ENCODE data around the gene TNP1.

TNP1 gene

DNA sequence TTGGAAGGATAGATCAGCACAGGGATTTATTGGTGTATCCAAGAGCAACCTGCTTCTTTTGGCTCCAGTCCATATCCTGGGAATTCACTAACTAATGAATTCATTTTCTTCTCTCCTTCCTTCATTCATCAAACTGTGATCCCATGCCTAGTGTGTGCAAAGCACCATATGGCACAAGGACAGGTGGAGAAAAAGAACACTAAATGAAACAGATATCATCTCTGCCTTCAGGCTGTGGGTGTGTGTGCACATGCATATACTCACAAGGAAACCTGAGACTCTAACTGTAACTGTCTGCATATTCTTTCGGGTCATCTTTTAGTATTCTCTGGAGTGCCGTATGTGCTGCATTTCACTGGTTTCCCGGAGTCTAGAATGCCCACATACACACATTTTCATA is 20.2 kb downstream of the TNP1 start:
- no peak for DNase-seq (ENCODE audit: low read depth)

DNA sequence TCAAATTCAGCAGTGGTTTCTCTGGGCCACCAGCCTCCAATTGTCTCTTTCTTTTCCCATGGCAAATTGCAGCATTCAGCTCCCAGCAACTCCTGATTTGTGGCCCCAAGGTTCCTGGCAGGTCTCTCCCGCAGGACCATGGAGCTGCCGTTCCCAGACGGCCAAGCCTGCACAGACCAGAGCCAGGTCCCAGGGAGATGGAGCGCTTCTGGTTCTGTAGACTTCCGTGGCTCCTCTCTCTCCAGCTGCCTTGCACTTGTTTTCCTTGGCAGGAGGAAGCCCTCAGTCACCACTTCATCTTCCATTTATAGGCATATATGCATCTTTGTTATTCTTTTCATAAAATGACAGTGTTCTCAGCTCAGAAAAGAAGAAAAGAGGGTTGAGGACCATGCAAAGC is 21.7 kb downstream of the TNP1 start:
- peak; percentile 76 for DNase-seq (ENCODE audit: low read depth)

DNA sequence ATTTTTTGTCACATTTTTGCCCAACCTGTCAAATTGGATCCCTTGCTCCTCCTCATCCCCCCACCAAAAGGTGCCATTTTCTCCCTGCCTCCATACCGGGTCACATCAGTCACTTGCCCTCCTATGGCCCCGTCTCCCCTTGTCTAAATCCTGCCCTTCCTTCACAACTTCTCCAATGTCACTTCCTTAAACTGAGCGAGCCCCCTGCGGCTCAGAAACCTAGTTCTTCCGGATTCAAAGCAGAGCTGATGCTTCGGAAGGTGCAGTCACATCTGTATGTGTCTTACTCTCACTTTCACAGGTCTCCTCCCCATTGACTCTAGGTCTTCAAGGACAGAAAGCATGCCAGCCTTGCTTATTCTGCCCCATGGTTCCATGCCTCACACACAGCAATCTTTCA is 22.1 kb downstream of the TNP1 start:
- no peak for DNase-seq (ENCODE audit: low read depth)

DNA sequence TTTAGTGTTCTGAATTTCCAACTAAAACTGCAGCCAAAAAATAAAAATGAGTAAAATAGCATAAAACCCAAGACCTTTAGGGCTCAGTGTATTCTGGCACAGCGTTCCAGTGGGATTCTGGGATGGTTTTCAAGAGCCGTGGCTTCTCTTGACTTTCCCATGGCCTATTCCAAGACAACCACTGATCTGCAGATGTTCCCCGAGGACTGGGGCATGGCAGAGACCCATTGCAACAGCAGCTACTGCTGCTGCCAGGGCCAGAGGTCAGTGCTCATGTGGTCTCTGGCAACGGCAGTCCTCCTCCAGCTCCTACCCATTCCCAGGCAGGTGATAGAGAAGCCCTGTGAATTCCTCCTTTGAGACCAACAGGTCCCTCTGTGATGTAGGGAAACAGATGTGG is 26.8 kb downstream of the TNP1 start:
- no peak for DNase-seq (ENCODE audit: low read depth)

DNA sequence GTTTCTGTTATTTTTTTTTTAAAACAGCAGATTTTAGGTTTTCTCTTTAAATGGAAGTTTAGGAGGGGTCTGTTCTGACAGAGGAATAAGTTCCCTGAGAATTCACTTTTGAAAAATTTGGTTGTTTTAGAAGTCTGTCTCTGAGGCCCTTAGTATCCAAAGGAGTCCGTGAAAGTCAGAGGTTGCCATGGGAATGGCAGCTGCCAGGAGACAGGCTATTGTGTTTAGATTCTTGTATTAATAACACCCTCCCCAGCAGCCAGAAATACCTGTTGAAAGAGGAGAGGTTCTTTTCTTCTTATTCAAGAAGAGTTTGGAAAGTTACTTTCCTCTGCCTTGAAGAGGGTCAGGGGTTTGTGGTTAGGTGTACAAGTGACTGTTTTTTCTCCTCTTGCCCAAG is 29.5 kb downstream of the TNP1 start:
- DNase-seq (ENCODE audit: low read depth), result no peak

DNA sequence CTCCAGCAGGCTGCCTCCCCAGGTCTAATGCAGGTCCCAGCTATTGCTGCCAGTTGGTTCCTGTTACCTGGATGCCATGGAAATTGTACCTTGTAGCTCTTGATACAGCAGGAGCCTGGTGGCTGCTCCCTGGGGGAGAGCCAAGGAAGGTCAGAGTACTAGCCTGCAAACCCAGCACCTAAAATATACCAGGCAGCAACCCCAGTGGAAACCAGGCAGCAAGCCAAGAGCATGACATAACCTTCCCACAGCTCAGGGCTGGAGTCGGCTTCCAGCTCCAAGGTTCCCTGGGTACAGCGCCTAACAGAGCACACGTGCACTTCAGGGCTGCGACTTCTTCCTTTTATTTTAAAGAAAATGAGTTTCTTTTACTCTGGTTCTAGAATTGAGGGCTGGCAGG is 30.3 kb downstream of the TNP1 start:
- DNase-seq (ENCODE audit: low read depth), result peak; percentile 63

DNA sequence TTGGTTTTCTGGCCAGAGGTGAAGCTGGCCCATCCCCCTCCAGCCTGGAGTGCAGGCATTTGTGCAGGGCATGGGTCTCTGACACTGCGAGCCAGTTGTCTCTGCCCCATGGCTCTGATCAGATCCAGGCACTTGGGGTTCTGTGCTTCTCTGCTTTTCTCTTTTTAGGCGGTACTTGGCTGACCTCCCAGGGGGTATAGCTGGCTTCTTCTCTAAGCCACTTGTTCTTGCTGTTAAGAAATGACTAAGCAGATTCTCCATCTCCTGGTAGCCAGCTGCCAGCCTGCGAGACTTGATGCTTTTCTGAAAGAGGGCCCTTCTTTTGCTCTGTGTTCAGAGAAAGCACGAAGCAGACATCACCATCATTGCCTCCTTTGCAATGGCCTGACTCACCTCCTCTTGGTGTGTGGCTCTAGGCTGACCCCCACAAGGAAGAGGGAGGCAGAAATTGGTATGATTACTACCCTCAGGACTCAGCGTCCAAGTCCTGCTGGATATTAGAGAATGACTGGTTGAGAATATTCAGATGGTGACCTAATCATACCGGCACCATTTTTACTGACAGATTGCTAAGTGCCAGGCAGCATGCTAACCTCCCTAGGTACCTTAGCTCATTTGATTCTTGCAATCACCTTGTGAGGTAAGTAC is 32.7 kb downstream of the TNP1 start:
- peak; percentile 13 for DNase-seq (ENCODE audit: low read depth)

DNA sequence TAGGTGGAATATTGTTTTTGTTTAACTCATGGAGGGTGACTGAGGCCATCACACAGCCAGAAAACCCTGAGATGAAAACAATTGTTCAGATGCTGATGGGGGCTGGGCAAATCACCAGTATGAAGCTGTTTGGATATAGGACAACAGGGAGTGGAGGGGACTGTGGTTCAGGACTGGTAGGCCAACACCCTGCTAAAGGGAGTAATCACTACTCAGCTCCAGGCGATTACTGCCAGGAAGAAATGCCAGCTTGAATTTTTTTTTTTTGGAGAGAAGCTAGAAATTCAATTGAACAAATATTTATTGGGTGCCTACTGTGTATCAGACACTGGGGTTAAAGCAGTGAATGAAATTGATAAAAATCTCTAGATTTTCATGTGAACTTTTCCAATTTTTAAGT is 37.4 kb downstream of the TNP1 start:
- no peak for DNase-seq (ENCODE audit: low read depth)

DNA sequence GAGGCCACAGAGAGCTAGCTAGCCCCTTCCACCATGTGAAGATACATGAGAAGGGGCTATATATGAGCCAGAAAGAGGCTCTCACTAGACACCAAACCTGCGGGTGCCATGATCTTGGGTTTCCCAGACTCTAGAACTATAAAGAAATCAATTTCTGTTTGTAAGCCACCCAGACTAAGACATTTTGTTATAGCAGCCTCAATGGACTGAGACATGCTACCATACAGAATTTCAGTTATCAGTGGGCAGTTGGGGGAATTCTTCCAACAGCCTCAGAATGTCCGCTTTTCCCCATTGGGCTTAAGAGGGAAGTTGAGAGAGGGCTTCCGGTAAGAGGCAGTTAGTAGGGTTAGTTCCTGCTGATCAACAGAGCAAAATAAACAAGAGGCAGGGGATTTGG is 39.2 kb downstream of the TNP1 start:
- DNase-seq (ENCODE audit: low read depth), result no peak

DNA sequence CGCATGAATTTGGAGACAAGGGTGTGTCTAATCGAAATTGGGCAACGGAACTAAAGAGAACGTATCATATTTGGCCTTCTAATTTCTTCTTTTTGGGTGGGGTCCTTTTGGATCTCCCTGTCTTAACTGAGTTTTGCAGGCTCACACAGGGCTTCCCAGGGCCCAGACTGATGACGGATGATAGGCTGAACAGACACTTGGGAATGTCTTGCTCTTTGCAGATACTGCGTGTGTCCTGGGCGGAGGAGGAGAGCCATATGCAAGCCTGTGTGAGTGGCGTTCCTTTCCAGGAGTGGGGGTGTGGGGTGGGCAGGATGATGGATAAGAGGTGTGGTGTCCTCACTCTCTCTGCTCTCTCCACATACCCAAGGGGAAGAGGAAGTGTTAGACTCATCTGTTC is 40.1 kb downstream of the TNP1 start:
- DNase-seq (ENCODE audit: low read depth), result no peak

DNA sequence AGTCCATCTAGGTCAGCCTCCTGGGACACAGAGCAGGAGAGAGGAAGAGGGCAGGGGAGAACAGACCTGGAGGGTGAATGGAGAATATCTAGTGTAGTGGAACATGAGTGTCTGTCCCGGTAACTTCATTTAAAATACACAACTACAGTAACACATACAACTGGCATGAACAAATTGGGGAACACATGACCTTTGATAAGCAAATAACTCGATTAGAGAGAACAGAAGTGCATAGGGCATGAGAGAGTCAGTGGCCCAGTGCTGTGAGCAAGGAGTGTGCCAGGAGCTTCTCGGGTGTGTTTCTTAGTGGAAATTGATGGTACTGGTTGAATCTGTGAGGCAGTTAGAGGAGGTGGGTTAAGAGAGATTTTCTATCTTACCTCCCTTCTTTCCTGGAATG is 40.8 kb downstream of the TNP1 start:
- no peak for DNase-seq (ENCODE audit: low read depth)

DNA sequence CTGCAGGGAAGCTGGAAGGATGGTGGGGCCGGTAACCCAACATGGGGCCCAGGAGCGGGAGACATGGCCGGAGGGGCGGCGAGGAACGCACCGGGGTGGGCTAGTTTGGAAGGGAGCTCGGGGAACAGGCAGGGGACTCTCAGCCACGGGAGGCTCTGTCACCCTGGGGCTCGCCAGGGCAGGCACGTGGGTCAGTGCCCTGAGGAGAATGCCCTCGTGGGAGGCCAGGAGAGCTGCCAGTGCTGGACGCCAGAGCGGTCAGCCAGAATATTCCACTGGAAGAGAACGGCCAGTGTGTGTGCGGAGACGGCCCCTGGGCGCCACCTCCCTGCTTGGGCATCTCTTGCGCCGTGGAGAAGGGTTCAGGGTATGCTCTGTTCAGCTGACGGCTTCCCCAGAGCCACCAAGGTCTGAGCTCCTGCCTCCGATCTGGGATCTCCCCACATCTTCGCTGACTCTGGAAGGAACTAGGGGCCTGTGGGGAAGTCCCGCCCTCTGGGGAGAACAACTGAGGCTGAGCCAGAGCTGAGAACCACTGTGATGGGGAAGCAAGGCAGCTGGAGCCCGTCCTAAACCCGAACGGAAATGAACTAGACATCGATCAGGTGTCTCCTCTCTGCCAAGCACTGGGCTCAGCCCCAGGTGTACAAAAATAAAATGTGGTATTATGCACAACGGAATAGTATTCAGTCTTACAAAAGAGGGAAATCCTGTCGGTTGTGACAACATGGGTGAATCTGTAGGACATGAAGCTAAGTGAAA is 49.3 kb downstream of the TNP1 start:
- DNase-seq (ENCODE audit: low read depth), result no peak
